Right ventricle myocardium inferior (tissue), 1 donor: ENCODE data around the gene FAM107B. TPM values are rescaled to one million over a fixed set of nuclear protein-coding genes. Genes with fewer than 3 reads are reported as not detected.

ENCODE experiments used
- ATAC-seq: fragments of 200-7000 bp; cut with Tn5 transposase; one replicate; pipeline ENCODE4 v1.9.1; 2020; ENCODE audit warnings: mild to moderate bottlenecking, moderate library complexity
- DNase-seq: peaks from one replicate; pipeline ENCODE4 v3.0.0; 2021; ENCODE audit errors: missing footprints
- intact Hi-C: fragments of 100-400 bp; cut with DNase I; formaldehyde crosslinking; loops from one replicate; pipeline ENCODE4 v1.11.0; 2022
- total RNA-seq: library from RNA; stranded (reverse); fragmentation: NEBNext Ultra II Directional; extraction: Animal tissue kit (Norgen Biotek cat#: 25700); gene quantifications from one replicate; pipeline ENCODE4 v1.2.1, GENCODE V29; 2021
- donor health status: DM: no; HTN: yes; CAD: no; lungs with severe emphysema.

FAM107B gene
- total RNA-seq, 1 donor from 2014 or later, result 4.2 TPM

- ATAC-seq, result no peak
- intact Hi-C loops, result no loop called here
Measured at GRCh38 chr10:14558025-14558424, 216.7 kb downstream of the FAM107B start.

GRCh38 chr10:14557567-14557966 is 217.1 kb downstream of the FAM107B start:
- DNase-seq (no peak), ATAC-seq (no peak)
- intact Hi-C loops, result no loop called here

More at GRCh38 chr10:14558025-14558424, 216.7 kb downstream of the FAM107B start:
- DNase-seq, result no peak

- no peak for DNase-seq
- no peak for ATAC-seq
- intact Hi-C loops, result no loop called here
Measured at GRCh38 chr10:14556285-14556956, 218.3 kb downstream of the FAM107B start.

GRCh38 chr10:14555807-14556206 is 218.9 kb downstream of the FAM107B start:
- intact Hi-C loops, result no loop called here
- ATAC-seq (no peak), DNase-seq (no peak)

GRCh38 chr10:14554491-14555205 is 220.0 kb downstream of the FAM107B start:
- ATAC-seq (no peak), DNase-seq (no peak)
- intact Hi-C loops, result no loop called here

DNA sequence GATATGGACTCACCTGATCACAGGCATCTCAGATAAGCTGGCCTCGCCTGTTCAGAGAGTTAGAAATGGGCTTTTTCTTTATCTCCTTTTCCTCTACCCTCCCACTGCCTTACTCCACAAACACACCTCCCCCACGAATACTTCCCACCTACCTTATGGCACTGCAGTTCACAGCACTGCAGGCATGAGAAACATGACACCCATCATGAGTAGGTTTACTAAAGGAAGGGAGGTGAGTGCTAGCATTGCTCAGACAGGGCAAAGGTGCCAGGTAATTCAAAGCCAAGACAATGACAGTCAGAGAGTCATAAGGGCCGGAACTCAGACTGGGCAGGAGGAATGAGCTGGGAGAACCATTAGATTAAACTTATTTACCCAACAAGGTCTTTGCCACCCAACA is 220.6 kb downstream of the FAM107B start:
- intact Hi-C loops, result no loop called here
- DNase-seq, result no peak
- ATAC-seq, result no peak

GRCh38 chr10:14553448-14553847 is 221.2 kb downstream of the FAM107B start:
- intact Hi-C loops, result no loop called here
- no peak for ATAC-seq
- no peak for DNase-seq

GRCh38 chr10:14552015-14552414 is 222.7 kb downstream of the FAM107B start:
- DNase-seq (no peak), ATAC-seq (no peak)
- intact Hi-C loops, result no loop called here

DNA sequence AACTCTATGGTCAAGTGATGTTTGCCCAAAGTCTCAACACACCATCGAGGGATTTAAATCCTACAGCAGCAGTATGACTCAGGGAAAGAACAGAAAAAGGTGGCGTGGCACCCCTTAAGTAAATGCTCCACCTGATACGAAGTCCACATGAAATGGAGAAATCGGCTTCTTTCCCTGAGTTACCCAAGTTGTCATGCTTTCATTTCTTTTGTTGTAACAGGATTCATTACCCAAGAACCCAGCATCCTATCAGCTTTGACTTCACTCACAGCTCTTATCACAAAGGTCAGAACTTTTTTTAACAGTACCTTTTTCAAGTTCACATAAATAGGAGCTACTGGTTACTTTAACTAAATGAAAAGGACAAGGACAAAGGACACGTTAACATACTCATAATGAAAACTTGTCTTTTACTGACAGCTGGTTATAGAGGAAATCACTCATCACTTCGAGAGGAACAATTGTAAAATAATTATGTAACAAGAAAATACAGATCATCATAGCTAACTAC is 224.2 kb downstream of the FAM107B start:
- intact Hi-C loops, result no loop called here
- ATAC-seq, result no peak
- no peak for DNase-seq

DNA sequence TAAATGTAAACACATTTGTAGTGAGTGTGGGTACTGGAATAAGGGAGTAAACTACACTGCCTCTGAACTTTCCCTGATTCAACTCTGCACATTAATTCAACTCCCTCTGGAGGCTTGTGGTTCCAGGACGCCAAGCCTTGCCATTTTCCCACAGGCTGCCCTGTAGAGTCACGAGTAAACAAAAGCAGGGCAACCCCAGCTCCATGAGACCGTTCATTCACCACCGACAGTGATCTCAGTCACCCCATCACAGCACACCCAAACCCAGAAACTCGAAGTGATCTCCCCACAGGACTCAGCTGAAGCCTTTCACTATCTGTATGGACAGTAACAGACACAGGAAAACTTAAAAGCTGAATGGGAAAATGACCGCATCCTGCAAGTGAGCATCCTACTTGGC is 225.2 kb downstream of the FAM107B start:
- intact Hi-C loops, result no loop called here
- ATAC-seq (no peak), DNase-seq (no peak)

DNA sequence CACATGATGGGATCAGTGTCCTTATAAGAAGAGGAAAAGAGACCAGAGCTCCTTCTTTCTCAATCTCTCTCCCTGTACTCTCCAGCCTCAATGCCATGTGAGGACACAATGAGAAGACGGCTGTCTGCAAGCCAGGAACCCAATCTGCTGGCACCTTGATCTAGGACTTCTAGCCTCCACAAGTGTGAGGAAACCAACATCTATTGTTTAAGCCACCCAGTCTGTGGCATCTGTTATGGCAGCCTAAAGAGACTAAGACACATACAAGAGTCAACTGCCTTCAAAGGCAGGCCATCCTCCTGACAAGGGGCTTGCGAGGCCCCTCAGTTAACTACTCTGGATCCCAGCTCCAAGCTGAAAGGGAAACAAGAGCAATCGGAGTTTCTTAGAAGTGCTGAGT is 225.7 kb downstream of the FAM107B start:
- intact Hi-C loops, result no loop called here
- ATAC-seq (no peak), DNase-seq (no peak)

- DNase-seq (no peak), ATAC-seq (no peak)
- intact Hi-C loops, result no loop called here
Measured at GRCh38 chr10:14548474-14548873, 226.2 kb downstream of the FAM107B start.

DNA sequence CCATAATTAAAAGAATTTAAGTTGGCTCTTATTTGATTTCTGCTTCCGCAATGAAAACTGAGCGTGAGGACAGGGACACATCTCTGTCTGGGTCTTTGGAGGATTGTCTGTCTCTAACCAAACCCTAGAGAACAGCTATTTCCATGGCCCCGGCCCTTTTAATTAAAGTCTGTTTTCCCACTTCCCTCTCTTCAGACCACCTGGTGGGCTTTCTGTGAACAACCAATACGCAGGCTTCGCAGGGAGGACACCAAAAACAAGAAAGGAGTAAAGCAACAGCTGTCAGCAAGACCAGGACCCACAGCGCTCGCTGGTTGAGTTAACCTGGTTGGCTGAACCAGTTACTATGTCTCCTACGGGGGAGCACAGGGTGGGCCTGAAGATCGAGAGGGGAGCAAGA is 226.9 kb downstream of the FAM107B start:
- ATAC-seq (no peak), DNase-seq (no peak)
- intact Hi-C loops, result no loop called here

- intact Hi-C loops, result no loop called here
- ATAC-seq, result no peak
- DNase-seq, result no peak
Measured at GRCh38 chr10:14545827-14546226, 228.9 kb downstream of the FAM107B start.

- DNase-seq, result no peak
- no peak for ATAC-seq
- intact Hi-C loops, result no loop called here
Measured at GRCh38 chr10:14543904-14544210, 230.8 kb downstream of the FAM107B start.

DNA sequence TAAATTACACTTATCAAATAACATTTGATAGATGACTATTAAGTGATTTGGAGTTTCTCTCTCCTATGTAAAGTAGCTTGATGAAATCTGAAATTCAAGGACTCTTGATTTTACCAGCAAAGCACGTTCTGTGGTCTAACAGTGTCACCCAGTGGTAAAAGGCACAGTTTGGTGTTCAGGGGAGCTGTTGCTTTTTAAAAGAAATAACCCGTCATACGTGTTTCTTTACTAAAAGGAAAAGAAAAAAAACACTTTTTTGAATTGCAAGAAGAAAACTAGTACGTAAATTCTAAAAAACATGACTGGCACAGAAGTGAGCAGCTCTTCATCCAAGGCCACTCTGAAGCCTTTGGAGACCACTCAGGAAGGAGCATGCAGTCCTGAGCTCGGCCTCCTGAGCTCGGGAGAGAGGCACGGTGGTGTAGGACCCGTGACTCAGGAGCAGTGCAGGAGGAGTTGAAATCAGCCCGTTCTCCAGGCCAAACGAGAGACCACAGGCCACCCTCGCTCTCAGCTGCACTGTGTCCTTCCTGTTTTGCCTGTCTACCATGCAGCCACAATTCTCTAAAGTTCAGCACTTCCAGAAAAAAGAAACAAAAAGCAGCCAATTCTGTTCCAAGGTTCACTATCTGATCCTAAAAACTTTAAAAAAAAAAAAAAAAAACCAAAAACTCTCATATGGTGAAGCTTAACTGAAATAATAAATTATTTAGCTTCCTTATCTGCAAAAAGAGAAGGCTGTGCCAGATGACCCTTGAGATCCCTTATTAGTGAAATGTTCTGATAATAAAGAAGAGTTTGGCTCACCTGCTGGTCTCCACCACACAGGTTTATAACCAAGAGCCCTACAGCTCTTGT is 231.4 kb downstream of the FAM107B start:
- intact Hi-C loops, result no loop called here
- DNase-seq (no peak), ATAC-seq (peak; percentile 76)

DNA sequence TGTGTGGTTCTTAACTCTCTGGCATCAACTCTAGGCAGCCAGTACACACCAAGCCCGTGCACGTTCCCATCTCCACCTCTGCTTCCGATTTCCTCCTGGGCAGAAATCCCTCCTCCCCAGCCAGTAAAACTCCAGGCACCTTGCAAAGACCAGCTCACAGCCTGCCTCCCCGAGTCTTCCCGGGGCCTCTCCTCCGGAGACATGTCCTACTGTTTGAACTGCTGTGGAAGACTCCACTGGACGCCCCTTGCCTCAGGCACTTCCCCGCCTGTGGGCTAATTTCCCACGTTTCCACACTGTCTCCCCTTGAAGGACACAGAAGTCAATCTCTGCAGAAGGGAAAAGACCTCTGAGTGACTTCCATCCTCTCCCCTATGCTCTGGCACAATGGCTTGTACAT is 233.3 kb downstream of the FAM107B start:
- ATAC-seq, result no peak
- intact Hi-C loops, result no loop called here
- no peak for DNase-seq

DNA sequence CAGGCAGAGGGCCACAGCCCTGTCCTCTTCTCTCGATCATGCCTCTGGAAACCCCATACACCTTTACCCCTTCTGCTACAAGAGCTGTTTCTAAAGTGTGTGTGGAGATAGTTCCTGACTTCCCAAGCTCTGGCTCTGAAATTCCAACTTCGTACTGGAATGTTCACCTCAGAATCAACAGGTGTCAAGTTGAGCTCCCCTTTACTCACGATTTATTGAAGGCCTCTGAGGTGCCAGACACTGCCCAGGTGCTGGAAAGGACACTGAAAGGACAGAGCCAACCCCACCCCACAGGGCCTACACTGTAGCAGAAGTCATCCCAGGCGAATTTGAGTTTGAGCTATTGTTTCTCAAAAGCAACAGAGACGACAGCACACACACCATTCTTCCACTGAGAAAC is 234.1 kb downstream of the FAM107B start:
- intact Hi-C loops, result no loop called here
- DNase-seq (no peak), ATAC-seq (no peak)

- DNase-seq (no peak), ATAC-seq (no peak)
- intact Hi-C loops, result no loop called here
Measured at GRCh38 chr10:14540062-14540461, 234.6 kb downstream of the FAM107B start.

DNA sequence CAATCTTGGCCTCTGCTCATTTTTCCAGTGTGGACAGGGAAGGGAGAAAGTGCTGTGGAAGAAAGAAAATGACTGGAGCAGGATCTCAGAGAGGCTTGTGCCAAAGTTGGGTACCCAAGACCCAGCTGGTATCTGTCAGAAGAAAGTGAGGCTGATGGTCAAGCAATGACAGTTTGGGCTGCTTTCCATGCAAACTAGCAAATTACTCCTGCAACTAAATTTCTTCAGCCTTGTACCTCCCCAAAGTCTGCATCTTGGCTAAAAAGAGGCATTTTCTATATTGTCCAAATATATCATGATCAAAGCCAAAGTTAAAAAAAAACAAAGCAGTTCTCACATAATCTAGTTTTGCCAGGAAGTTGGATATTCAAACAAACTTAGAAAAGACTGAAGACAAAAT is 235.5 kb downstream of the FAM107B start:
- intact Hi-C loops, result loop anchor here (5.0 kb wide), 1 partner anchor 283 kb away; no protein-coding TSS in a partner anchor
- DNase-seq (no peak), ATAC-seq (no peak)
